Ishikawa (cell line): ENCODE results near the gene GOLPH3L.

Experiments
- CEBPB ChIP-seq: IDR thresholded peaks from 2 replicates; pipeline ENCODE4 v1.6.1; 2012
- CREB1 ChIP-seq: IDR thresholded peaks from 2 replicates; pipeline ENCODE4 v1.6.1; 2012; ENCODE audit warnings: low read depth
- EGR1 ChIP-seq: IDR thresholded peaks from 2 replicates; pipeline ENCODE4 v1.6.1; 2012
- EP300 ChIP-seq: IDR thresholded peaks from 2 replicates; pipeline ENCODE4 v1.6.1; 2012; ENCODE audit warnings: borderline replicate concordance
- FOXM1 ChIP-seq: IDR thresholded peaks from 2 replicates; pipeline ENCODE4 v1.6.1; 2012; ENCODE audit warnings: low read depth, borderline replicate concordance
- NFIC ChIP-seq: IDR thresholded peaks from 2 replicates; pipeline ENCODE4 v1.6.1; 2012
- RAD21 ChIP-seq: IDR thresholded peaks from 2 replicates; pipeline ENCODE4 v1.6.1; 2012; ENCODE audit warnings: low read depth
- TAF1 ChIP-seq: IDR thresholded peaks from 2 replicates; pipeline ENCODE4 v1.6.1; 2012; ENCODE audit warnings: low read depth, mild to moderate bottlenecking
- TCF12 ChIP-seq: IDR thresholded peaks from 2 replicates; pipeline ENCODE4 v1.6.1; 2012; ENCODE audit warnings: low read depth
- TEAD4 ChIP-seq: IDR thresholded peaks from 2 replicates; pipeline ENCODE4 v1.6.1; 2012
- YY1 ChIP-seq: IDR thresholded peaks from 2 replicates; pipeline ENCODE4 v1.6.1; 2012; ENCODE audit warnings: low read depth
- ZBTB7A ChIP-seq: IDR thresholded peaks from 2 replicates; pipeline ENCODE4 v1.6.1; 2012; ENCODE audit warnings: low read depth
- TF ChIP-seq, protein P1 (sequence below): IDR thresholded peaks from 2 replicates; pipeline ENCODE4 v1.6.1; 2012
- TF ChIP-seq, protein P2 (sequence below): IDR thresholded peaks from 2 replicates; pipeline ENCODE4 v1.6.1; 2012; ENCODE audit warnings: low read depth, mild to moderate bottlenecking

The GOLPH3L gene

DNA sequence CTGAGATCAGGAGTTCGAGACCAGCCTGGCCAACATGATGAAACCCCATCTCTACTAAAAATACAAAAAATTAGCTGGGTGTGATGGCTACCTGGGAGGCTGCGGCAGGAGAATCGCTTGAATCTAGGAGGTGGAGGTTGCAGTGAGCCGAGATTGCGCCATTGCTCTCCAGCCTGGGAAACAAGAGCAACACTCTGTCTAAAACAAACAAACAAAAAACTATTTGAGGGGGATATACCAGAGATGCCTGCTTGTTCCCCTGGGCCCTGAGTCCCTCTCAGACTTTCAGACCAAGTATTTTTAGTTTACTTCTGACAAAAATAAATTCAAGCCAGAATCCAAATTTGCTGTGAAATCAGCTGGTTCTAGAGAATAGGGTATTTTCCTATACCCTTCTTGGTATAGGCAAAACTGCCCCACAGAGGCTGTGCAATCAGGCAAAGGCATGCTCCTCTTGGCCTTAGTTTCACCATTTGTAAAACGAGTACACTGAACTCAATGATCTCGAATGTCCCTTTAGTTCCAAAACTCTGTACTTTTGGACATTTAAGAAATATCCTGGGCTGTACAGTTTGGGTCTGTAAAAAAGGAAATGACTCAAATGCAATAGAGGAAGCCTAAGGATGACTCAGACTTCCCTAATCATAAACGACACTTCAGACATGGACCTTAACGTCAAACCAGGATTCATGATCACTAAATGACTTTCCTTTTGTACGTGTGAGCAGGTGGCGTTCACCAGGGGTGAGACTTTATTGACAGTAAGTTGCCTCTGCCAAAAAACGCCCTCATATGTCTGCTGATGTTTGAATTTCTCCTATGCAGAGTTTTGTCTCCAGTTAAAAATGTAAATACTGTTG is 83.7 kb downstream of the GOLPH3L start:
- TF ChIP-seq CEBPB, result no peak
- TF ChIP-seq ZBTB7A, result no peak
- TF ChIP-seq, protein P1, sequence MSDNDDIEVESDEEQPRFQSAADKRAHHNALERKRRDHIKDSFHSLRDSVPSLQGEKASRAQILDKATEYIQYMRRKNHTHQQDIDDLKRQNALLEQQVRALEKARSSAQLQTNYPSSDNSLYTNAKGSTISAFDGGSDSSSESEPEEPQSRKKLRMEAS, result no peak

DNA sequence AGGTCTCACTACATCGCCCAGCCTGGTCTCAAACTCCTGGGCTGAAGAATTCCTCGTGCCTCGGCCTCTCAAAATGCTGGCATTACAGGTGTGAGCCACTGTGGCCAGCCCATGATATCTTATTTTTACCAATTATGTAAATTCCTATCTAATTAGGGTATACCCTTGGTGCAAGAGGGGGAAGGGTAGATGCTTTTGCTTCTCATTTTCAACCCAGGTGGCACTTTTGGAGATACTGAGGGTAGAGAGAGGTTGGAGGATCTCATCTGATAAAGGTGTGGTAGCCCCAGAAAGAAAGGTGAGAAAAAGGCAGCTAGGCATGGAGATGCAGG is 85.0 kb downstream of the GOLPH3L start:
- TF ChIP-seq, protein P1, result no peak
- TF ChIP-seq CEBPB (no peak), TEAD4 (no peak), TCF12 (no peak), CREB1 (no peak), EP300 (no peak), YY1 (no peak), RAD21 (no peak), EGR1 (no peak), ZBTB7A (no peak), FOXM1 (no peak), NFIC (no peak)

DNA sequence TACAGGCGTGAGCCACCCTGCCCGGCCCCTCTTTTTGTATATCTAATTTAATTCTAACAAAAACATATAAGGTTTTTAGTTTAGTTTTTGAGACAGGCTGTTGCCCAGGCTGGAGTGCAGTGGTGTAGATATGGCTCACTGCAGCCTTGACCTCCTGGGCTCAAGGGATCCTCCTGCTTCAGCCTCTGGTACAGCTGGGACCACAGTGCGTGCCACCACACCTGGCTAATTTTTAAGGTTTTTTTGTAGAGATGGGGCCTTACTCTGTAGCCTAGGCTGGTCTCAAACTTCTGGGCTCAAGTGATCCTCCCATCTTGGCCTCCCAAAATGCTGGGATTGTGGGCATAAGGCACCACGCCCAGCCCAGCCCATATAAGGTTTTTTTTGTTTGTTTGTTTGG is 86.4 kb downstream of the GOLPH3L start:
- no peak for TF ChIP-seq CEBPB
- no peak for TF ChIP-seq EGR1
- no peak for TF ChIP-seq TAF1
- no peak for TF ChIP-seq YY1
- no peak for TF ChIP-seq TCF12

DNA sequence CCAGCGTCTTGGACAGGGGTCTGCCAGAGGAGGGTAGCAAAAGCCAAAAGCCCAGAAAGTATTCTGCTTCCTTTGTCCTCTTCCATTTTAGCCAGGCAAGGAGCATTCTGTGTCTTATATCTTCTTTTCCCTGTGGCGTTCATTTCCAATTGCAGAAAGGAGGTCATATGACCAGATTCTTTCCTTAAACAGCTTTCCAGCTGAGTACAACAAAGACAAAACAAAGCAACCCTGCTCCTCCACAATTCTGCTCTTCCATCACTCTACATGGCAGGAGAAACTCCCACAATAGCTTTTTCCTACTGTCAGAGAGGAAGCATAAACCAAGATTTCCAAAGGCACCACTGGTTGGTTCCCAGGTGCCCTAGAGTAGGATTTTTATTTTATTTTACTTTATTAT is 87.2 kb downstream of the GOLPH3L start:
- TF ChIP-seq TAF1 (no peak), EP300 (no peak), ZBTB7A (no peak), YY1 (no peak), CEBPB (no peak), TCF12 (no peak), FOXM1 (no peak), CREB1 (no peak), TEAD4 (no peak), RAD21 (no peak), NFIC (no peak)
- TF ChIP-seq, protein P2, sequence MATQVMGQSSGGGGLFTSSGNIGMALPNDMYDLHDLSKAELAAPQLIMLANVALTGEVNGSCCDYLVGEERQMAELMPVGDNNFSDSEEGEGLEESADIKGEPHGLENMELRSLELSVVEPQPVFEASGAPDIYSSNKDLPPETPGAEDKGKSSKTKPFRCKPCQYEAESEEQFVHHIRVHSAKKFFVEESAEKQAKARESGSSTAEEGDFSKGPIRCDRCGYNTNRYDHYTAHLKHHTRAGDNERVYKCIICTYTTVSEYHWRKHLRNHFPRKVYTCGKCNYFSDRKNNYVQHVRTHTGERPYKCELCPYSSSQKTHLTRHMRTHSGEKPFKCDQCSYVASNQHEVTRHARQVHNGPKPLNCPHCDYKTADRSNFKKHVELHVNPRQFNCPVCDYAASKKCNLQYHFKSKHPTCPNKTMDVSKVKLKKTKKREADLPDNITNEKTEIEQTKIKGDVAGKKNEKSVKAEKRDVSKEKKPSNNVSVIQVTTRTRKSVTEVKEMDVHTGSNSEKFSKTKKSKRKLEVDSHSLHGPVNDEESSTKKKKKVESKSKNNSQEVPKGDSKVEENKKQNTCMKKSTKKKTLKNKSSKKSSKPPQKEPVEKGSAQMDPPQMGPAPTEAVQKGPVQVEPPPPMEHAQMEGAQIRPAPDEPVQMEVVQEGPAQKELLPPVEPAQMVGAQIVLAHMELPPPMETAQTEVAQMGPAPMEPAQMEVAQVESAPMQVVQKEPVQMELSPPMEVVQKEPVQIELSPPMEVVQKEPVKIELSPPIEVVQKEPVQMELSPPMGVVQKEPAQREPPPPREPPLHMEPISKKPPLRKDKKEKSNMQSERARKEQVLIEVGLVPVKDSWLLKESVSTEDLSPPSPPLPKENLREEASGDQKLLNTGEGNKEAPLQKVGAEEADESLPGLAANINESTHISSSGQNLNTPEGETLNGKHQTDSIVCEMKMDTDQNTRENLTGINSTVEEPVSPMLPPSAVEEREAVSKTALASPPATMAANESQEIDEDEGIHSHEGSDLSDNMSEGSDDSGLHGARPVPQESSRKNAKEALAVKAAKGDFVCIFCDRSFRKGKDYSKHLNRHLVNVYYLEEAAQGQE, result no peak
- TF ChIP-seq, protein P1, result no peak

DNA sequence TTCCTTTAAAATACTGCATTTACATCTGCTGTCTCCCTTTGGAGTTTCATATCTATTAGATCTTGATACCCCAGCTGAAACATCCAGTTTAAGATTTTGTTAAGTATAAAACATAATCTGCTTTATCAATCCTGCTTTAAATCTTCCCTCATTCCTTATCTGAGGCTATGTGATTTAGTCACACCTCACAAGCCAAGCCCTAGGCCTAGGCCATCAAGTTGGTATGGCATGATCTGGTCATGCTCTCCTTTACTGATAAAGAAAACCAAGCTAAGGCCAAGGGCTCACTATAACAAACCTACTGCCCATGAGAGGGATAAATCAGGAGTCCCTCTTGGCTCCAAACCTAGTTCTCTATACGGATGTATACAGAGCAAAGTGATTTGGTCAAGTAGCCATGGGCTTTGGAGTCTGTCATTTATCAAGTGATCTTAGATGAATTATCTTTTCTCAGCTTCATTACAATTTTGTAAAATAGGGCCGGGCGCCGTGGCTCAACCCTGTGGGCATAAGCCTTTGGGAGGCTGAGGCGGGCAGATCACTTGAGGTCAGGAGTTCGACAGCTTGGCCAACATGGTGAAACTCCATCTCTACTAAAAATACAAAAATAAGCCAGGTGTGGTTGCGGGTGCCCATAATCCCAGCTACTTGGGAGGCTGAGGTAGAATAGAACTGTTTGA is 90.4 kb downstream of the GOLPH3L start:
- TF ChIP-seq CREB1 (no peak), TEAD4 (no peak), TAF1 (no peak), CEBPB (no peak), TCF12 (no peak), NFIC (no peak), EP300 (no peak), EGR1 (no peak), FOXM1 (no peak)
- TF ChIP-seq, protein P2, result no peak

DNA sequence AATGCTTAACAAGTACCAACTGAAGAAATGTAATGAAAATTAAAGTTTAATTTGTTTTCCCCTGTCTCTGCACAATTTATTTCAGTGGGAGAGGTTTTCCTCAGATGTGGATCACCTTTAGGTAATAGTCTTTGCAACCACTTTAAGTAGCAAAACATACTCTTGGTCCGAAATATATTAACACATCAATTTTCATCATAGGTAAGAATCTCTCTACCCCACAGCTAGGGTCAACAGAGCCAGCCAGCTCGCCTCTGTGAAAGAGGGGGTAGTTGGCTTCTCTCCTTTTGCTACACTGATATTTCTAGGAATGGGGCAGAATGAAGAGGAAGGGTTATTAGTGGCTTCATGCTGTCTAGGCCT is 92.7 kb downstream of the GOLPH3L start:
- TF ChIP-seq TAF1 (no peak), CEBPB (no peak), YY1 (no peak), NFIC (no peak), FOXM1 (no peak), CREB1 (no peak), EP300 (no peak)
- TF ChIP-seq, protein P2, result no peak
